Rectal smooth muscle tissue (tissue), 1 donor: Measurements from ENCODE around the gene KIAA1755.

Experiments
- H3K27ac ChIP-seq: one replicate; pipeline ENCODE4 v1.7.0; 2013; ENCODE audit warnings: low read depth, low read length, inconsistent platforms
- H3K27me3 ChIP-seq: one replicate; pipeline ENCODE4 v1.7.0; 2013; ENCODE audit warnings: low read length; ENCODE audit not compliant: control insufficient read depth, insufficient read depth
- H3K36me3 ChIP-seq: one replicate; pipeline ENCODE4 v1.7.0; 2013; ENCODE audit warnings: low read length; ENCODE audit not compliant: control insufficient read depth, insufficient read depth
- H3K4me1 ChIP-seq: one replicate; pipeline ENCODE4 v1.7.0; 2013; ENCODE audit warnings: low read length; ENCODE audit not compliant: control insufficient read depth, insufficient read depth
- H3K4me3 ChIP-seq: one replicate; pipeline ENCODE4 v1.7.0; 2013; ENCODE audit warnings: low read length
- H3K9ac ChIP-seq: one replicate; pipeline ENCODE4 v1.7.0; 2013; ENCODE audit warnings: low read length

KIAA1755 gene

DNA sequence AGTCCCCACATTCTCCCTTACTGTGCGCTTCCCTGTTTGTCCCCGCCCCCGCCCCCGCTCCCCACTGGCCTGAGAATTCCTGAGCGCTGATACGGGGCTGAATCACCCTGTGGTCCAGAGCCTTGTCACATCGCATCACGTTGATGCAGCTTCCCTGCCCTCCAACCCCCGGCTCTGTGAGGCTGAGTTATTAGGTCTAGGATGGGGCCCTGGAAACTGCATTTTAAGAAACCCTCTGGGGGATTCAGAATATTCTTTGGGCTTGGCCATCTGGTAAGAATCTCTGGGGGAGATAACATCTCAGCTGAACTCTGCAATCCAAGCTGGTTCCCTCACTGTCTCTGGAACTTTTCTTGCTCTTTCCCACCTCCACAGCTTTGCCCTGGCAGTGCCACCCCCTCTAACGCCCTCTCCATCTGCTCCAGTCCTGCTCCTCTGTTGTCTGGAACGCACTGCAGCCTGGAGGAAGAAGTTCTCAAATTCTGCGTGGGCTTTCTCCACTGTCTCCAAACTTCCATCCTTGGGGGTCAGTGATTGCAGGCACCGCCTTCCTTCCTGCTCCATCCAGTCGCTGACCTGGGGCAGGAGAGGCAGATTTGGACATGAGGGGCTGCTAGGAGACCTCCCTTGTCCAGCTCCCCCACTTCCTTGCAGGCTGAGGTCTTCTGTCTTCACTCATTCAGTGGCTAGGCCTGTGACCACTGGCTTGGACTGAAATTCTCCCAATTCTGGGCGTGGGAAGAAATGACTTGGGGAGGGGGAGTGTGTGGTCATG, 42.6 kb downstream of the KIAA1755 start:
- Histone ChIP-seq H3K36me3 (no peaks in the 10 kb centered on the region), H3K4me1 (no peaks in the 10 kb centered on the region), H3K27me3 (no peaks in the 10 kb centered on the region), H3K9ac (no peak overlapping the region), H3K27ac (no peak overlapping the region), H3K4me3 (no peak overlapping the region)

DNA sequence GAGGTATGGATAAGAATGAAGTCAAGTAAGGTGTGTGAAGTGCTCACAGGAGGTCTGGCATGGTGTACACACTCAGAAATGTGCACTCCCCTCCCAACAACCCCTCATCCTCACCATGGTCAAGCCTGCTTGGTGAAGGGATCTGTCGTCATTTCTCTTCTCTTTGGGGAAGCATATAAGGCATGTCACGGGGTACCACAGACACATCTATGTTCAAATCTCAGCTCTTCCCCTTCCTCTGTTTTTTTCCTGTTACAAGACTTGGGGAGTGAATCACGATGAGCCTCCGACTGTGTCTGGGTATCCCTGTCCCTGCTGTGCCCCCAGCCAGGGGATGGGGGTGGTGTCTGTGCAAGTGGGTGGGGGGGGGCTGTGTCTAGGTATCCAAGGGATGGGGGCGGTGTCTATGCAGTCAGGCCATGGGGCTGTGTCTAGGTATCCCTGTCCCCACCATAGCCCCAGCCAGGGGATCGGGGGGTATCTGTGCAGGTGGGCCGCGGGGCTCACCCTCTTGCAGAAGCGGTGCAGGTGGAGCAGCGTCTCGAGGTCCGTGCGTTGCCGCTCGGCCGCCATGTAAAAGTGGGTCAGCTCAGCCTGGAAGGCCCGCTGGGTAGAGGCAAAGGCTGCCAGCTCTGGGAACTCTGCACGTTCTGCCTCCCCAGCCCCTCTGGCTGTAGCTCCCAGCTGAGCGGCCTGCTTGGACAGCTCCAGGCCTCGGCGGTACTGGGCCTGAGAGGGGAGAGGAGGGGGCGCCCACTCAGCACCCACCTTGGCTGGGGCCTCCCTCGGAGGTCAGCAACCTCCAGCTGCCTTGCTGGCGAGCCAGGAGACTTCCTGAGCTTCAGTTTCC, 43.6 kb downstream of the KIAA1755 start:
- no peaks in the 10 kb centered on the region for H3K27me3 ChIP-seq

DNA sequence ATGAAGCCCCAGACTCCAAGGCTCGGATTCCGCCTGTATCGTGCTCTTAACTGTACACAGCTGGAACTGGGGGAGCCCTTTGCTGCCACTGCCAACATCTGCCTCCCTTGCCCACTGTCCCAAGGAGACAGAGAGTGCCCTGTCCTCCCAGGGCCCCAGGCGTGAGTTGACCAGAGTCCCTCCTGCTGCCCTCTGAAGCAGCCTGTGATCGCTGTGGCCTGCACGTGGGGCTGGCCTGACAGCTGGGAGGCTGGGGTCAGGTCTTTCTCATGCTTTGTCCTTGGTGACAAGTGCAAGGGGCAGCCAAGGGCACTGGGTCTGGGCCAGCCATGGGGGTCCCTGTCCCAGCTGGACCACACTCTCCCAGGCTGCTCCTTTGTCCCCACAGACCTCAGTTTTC, 44.3 kb downstream of the KIAA1755 start:
- Histone ChIP-seq H3K27me3 (no peaks in the 10 kb centered on the region), H3K36me3 (no peaks in the 10 kb centered on the region), H3K9ac (no peak overlapping the region), H3K4me1 (no peaks in the 10 kb centered on the region), H3K27ac (no peak overlapping the region), H3K4me3 (no peak overlapping the region)

More for the DNA sequence above, 43.6 kb downstream of the KIAA1755 start:
- H3K27ac ChIP-seq = no peak overlapping the region
- no peak overlapping the region for H3K4me3 ChIP-seq
- H3K9ac ChIP-seq = no peak overlapping the region
- H3K4me1 ChIP-seq = no peaks in the 10 kb centered on the region
- no peaks in the 10 kb centered on the region for H3K36me3 ChIP-seq

DNA sequence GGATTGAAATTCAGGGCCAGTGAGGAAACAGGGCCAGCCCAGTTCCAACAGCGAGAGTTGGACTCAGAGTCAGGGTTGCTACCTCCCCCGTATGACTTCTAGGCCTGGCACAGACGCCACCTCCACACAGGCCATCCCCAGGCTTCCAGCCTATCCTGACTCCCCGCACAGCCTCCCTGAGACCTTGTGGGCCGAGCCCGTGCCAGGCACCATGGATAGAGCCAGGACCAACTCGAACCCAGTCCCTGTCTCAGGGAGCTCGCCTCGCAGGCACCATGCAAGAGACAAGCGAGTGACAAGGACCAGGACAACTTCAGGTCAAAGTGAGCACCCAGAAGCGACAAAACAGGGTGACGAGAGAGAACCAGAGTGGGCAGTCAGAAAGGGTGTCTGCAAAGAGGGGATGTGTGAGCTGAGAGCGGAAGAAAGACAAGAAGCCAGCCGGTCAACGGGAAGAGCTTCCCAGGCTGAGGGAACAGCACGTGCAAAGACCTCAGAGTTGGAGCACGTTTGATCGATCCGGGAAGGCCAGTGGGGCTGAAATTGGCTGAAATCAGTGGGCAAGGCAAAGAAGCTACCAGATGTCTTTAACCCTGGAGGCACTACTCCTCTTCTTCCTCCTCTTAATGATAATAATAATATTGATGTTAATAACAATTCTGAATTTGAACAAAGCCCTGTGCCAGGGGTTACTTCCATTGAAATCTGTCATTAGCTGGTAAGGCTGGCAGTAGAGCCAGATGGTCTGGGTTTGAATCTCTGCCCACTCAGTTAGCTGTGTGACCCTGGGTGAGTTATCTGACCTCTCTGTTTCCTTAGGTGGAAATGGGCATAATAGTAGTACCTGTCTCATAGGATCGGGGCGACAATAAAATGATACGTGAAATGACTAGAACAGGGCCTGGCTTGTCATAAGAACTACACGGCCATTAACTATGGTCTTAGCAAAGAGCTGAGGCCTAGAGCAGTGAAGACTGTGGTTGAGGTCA, 45.0 kb downstream of the KIAA1755 start:
- Histone ChIP-seq H3K36me3 (no peaks in the 10 kb centered on the region), H3K4me3 (no peak overlapping the region), H3K4me1 (no peaks in the 10 kb centered on the region), H3K9ac (no peak overlapping the region), H3K27ac (no peak overlapping the region), H3K27me3 (no peaks in the 10 kb centered on the region)

DNA sequence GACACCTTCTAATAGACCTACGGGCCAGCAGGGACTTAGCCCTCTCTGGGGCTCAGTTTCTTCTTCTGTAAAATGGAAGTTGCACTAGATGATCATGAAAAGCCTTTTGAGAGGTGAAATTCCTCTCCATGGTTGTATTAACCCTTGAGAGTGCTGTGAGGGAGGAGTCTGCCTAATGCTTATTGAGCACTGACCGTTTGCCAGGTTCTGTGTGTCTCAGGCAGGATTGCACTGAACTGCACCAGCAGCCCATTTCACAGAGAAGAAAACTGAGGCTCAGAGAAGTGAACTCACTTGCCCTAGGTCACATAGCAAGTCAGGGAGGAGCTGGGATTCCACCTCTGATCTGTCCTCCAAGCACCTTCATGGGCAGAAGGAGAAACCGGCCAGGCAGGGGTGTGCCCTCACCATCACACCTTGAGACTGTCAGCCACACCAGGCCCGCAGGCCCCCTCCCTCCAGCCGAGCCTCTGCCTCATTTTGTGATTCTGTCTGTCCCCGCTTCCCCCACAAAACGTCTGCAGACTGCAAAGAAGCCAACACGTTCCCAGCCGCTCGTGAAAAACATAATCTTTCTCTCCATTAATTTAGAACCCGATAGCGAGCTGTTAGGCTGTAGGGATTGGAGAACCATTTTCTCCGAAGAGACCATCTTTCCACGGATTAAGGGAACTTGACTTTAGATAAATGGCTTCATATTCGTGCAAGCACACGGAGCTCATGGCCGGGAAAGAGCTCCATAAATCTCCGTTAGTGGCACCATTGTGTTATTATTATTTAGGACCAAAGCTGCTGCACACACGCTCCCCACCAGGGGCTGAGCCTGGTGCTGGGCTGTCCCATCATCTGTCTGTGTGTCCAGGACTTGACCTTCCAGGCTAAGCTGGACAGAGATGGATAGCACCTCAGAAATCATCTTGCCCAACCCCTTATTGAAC, 46.0 kb downstream of the KIAA1755 start:
- Histone ChIP-seq H3K27me3 (no peaks in the 10 kb centered on the region), H3K4me1 (no peaks in the 10 kb centered on the region), H3K4me3 (no peak overlapping the region), H3K27ac (no peak overlapping the region), H3K9ac (no peak overlapping the region), H3K36me3 (no peaks in the 10 kb centered on the region)

DNA sequence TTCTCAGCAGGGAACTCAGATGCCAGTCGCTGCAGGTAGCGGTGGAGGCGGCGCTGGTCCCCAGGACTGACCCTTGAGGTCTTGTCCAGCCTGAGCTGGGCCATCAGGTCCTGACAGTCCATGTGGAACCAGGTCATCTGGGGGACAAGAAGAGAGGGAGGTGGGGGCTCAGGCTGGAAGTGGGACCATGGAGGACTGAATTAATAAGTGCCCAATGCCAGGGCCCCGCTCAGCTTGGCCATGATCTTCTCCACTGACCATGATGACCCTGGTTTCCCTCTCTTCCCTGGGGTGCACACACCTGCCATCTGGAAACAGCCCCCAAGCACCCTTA, 47.0 kb downstream of the KIAA1755 start:
- Histone ChIP-seq H3K9ac (no peak overlapping the region), H3K36me3 (no peaks in the 10 kb centered on the region), H3K27me3 (no peaks in the 10 kb centered on the region), H3K4me1 (no peaks in the 10 kb centered on the region), H3K4me3 (no peak overlapping the region), H3K27ac (no peak overlapping the region)

DNA sequence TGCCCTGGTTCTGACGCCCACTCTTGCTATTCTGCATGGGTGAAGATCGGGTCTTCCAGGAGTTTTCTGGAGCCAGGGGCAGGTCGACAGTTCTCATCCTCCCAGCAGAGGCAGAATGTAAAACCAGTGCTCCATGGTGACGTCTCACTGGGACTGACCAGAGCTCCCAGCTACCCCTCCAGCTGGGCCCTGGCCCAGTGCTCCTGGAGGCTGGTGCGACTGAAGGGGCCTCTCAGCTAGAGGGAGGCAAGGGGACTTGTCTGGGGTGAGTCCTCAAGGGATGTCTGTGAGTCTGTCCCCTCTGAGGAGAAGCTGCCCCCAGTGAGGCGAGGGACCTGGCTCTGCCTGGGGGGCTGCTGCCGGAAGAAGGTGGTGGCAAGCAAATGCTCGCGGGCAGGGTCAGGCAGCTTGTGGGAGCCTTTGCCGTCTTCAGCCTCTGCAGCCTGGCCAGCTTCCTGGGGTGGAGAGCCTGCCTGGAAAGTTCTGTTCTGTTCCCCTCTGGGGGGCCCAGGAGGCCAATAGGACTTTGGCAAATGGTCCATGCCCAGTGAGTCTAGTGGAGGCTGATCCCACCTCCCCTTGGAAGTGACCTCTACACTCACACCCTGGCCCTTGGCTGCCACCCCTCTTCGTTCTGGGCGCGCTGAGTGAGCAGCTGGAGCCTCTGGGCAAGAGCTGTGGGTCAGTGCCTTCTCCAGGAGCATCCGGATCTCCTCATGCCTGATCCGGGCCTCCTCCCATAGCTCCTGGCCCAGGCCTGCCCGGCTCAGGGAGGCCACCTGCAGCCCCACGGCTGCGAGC, 47.5 kb downstream of the KIAA1755 start:
- no peak overlapping the region for H3K4me3 ChIP-seq
- H3K27me3 ChIP-seq = no peaks in the 10 kb centered on the region
- no peak overlapping the region for H3K9ac ChIP-seq
- no peak overlapping the region for H3K27ac ChIP-seq
- no peaks in the 10 kb centered on the region for H3K4me1 ChIP-seq
- no peaks in the 10 kb centered on the region for H3K36me3 ChIP-seq

DNA sequence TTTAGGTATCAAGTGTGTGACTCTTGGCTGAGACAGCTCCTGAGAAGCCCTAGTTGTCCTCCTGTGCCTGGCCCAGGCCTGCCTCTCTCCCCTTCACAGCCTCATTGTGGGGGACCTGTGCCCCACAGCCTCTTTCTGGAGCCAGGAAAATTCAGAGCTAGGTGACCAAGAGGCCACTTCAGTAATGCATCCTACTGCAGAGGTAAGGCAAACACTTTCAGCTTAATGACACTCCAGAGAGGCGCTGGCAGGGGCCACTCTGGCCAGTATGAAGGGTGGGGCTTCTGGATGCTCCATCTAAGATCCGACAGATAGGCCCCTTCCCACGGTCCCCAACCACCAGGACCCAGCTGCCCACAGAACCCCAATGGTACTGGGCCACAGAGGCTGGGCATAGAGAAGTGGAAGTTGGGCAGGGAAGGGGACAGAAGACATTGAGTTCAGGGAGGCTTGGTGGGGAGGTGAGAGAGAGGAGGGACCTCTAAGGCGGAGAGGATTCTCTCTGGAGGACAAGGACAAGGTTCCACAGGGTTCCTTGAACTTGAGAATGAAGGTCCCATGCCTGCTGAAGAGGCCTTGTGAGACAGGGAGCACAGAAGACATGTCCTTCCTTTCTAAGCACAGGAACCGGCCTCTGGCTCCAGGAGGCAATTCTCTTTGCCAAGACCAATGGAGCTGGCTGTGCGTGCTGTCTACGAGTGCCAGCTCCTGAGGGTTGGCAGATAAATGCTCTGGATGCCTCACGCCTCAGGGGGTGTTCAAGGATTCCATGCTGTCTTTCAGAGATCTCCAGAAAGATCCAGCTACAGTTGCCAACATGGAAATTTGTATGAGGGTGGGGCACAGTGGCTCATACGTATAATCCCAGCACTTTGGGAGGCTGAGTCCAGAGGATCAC, 49.1 kb downstream of the KIAA1755 start:
- Histone ChIP-seq H3K27me3 (no peaks in the 10 kb centered on the region), H3K4me1 (no peaks in the 10 kb centered on the region), H3K36me3 (no peaks in the 10 kb centered on the region), H3K9ac (no peak overlapping the region), H3K27ac (no peak overlapping the region), H3K4me3 (no peak overlapping the region)

DNA sequence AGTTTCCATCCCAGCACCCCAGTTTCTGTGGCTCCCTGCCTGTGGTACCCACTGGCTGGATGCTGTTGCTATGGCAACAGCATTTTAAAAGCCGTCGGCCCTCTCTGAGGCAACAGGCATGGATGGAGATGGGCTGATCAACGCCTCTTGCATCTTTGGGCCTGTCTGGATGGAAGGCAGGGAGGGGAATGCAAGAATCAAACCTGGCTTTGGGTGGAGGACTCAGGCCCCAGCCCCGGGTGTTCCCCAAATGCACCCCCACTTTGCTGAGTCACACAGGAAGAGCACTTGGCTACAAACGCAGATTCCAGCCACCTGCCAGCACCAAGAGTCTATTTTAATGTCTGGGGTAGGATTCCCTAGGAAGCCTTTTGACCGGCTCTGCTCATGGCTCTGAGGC, 49.8 kb downstream of the KIAA1755 start:
- H3K27ac ChIP-seq = no peak overlapping the region

DNA sequence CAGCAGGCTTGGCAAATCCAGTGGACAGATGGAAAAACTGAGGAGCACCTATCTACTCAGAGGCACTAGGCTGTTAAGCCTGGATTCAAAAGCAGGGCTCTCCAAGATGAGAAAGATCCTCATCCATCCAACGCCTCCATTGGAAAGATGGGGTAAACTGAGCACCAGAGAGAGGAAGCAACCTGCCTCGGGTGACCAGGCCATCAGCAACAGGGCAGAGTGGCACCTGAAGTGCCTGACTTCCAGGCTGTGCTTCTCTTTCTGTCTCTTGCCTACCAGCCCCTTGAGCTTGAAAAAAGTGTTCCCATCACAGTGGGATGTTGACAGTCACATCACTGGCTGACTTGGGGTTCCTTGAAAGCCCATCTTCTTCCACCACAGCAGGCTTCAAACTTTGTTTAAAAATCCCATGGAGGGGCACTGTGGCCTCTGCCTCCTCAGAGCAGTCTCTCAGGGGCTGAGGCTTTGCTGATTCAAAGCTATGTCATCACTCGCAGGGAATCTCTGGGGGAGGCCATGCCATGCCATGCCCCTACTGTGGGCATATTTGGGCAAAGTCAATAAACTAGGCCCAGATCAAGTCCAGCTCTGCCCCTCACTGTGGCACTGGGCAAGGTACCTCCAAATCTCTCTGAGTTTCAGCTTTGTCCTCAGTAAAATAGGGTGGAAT, 50.7 kb downstream of the KIAA1755 start:
- Histone ChIP-seq H3K27ac (no peak overlapping the region), H3K27me3 (no peaks in the 10 kb centered on the region), H3K9ac (no peak overlapping the region), H3K4me3 (no peak overlapping the region), H3K4me1 (no peaks in the 10 kb centered on the region), H3K36me3 (no peaks in the 10 kb centered on the region)

More for the DNA sequence above, 49.8 kb downstream of the KIAA1755 start:
- Histone ChIP-seq H3K9ac (no peak overlapping the region), H3K36me3 (no peaks in the 10 kb centered on the region), H3K4me1 (no peaks in the 10 kb centered on the region), H3K4me3 (no peak overlapping the region), H3K27me3 (no peaks in the 10 kb centered on the region)
